ENCODE data around the gene ATG4C.
A peak's percentile ranks its signal among the peaks of the same experiment; 100 is the strongest.
"Not testable (repeated sequence)": the region's sequence is repeated elsewhere in the genome, so short reads cannot be mapped to it uniquely, and the experiment has no call there.

Gene ATG4C

DNA sequence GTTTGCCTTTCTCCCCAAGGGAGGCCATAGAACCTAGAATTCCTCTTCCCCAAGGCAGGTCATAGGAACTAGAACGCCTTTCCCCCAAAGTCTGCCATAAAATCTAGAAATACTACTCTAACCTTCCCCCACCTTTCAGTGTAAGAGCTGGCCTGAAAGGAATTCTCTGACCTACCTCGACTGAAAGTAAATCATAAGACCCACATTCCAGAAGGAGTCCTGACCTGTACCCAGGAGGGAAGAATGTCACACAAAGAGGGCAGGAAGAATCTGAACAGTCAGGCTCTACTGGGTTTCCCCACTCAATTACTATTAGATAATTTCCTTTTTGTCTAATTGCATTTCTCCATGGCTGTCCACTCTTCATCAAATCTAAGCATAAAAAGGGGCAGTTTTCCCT lies 5.7 kb upstream of the ATG4C start:
- ATAC-seq: no peak

DNA sequence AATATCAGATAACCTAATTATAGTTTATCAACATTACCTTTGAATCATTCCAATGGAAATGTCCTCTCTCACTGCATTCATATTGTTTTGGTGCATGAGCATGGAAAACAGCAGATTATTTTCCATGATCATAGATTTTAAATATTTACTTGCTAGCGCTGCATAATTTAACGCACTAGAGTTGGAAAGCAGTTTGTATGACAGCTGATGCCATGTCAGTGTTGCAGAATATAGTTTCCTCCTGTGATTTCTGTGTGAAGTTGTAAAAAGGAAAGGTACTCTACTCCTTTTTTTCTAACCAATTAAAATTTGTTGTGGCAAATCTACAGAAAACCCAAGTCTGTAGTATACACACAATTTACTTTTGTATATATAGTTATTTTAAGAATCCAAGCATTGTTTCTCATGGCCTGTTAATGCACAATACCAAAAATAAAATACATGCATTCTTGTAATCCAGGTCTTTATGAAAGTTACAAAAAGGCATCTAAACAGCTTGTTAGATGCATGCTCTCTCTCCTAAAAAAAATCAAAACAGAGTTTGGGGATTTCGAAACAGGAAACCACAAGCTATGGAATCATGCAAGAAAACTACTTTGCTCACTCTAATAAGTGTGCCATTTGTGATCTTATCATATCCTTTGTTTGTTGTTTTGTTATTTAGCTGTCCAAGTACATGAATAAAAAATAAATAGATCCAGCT lies 1.9 kb upstream of the ATG4C start:
- no peak for ATAC-seq

- ATAC-seq: not testable (repeated sequence)
These were observed 1.3 kb upstream of the ATG4C start for GRCh38 chr1:62782544-62783212.

- no peak for ATAC-seq
These were observed 805 bp downstream of the ATG4C start for GRCh38 chr1:62784509-62785365.

GRCh38 chr1:62790716-62791115 lies 6.8 kb downstream of the ATG4C start:
- no peak for ATAC-seq

DNA sequence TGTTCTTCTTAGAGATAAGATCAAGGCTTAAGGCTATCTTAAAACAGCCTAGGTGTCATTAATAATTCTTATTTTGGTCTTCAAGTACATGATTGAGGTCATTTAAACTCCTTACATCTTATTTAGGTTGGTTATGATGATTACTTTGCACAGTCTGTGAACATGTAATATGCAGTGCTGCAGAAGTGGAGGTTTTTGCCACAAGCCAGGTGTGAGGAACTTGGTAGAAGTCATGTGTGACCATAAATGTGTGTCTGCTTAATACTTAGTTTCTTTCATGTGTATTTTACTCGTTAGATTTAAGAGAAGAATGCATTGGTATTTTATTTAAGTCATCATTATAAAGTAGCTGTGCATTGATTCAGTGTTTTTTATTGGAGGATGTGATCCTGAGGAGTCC lies 10.1 kb downstream of the ATG4C start:
- ATAC-seq: no peak

DNA sequence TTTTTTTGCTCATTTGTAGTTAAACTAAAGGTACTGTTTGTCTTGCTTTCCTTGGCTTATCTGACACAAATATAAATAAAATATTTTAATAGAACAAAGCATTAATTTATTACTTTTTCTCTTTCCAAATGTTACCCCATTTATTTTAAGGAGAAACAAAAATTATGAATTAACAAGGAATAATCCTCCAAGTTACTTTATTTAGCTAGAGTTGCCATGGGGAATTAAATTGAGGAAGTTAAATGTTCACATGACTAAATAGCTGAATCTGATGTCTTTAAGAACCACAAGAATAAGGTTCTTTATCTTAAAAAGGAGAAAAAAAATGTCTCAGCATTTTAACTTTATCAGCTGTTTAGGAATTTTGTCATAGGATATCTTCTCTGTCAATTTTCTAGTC lies 12.3 kb downstream of the ATG4C start:
- ATAC-seq: no peak

GRCh38 chr1:62799688-62800087 lies 15.8 kb downstream of the ATG4C start:
- ATAC-seq: no peak

GRCh38 chr1:62800281-62800680 lies 16.3 kb downstream of the ATG4C start:
- no peak for ATAC-seq

- peak; percentile 63 to 78 for ATAC-seq
These were observed 16.9 kb downstream of the ATG4C start for GRCh38 chr1:62800825-62801306.

GRCh38 chr1:62809788-62810187 lies 25.9 kb downstream of the ATG4C start:
- ATAC-seq: no peak

- no peak for ATAC-seq
These were observed 26.7 kb downstream of the ATG4C start for GRCh38 chr1:62810420-62811274.

- ATAC-seq: no peak
These were observed 39.6 kb downstream of the ATG4C start for GRCh38 chr1:62823556-62823955.

- no peak for ATAC-seq
These were observed 43.0 kb downstream of the ATG4C start for GRCh38 chr1:62826901-62827300.

- ATAC-seq: not testable (repeated sequence)
These were observed 43.9 kb downstream of the ATG4C start for GRCh38 chr1:62827786-62828185.

GRCh38 chr1:62832276-62832675 lies 48.3 kb downstream of the ATG4C start:
- ATAC-seq: no peak

DNA sequence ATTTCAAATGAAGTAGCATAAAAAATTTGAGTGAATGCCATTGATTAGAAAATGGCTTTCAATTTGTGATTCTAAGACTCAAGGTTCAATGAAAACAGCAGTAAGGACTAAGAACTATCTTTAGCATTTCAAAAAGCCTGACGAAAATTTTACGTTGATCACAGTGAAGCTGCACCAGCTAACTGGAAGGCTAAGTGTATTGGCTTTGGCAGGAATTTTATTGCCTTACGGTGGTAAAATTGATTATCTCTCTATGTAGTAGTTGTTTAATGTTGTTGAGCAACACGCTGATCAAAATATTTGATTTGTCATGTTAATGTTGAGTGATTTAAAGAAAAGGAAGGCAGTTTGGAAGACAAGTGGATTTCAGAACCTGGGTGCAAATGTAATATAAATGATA lies 49.6 kb downstream of the ATG4C start:
- ATAC-seq: no peak

- no peak for ATAC-seq
These were observed 50.5 kb downstream of the ATG4C start for GRCh38 chr1:62834400-62834961.

DNA sequence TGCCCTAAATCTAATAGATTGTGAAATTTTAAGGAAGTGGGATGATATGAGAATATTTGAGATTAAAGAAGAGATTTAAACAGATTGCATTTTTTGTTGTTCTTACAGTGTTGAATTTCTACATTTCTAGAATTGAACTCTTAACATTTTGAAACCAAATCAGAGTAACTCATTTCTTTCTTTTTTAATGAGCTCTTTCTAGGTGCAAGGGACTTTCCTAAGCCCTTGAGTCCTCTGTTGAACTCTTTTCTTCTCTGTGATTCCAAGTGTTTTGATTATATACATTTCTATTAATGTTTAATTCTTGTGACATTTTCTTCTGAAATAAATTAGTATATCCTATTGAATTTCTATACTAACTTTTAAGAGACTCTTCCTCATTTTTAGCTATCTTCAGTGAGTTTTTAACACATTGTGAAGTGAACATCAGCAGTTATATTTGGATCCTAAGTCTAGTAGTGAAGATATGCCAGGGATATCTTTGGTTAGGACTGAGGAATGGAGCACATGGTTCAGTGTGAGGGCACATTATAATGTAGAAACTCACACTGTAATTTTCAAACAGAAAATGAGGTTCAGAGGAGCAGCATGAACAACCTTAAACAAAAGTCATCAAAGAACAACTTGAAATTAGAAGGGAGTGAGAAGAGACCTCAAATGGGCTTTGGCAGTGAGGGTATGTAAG lies 53.1 kb downstream of the ATG4C start:
- no peak for ATAC-seq

DNA sequence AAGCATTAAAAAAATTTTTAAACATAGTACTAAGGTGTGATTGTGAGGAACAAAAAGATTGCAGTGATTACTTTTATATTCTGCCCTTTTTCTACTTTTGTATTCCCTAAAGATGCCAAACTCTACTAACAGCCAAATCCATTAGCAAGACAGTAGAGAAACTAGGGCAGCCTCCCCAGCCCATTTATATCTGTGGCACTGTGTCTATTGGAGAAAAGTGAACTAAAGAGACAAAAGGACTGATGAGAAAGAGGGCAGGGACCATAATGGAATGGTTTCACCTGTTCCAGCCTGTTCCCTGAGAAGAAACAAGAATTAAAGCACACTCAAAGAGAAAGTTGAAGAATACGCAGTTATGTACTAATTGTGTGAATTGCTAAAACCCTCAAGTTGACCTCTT lies 56.6 kb downstream of the ATG4C start:
- ATAC-seq: no peak

- ATAC-seq: no peak
These were observed 57.7 kb downstream of the ATG4C start for GRCh38 chr1:62841587-62842169.
